ENCODE results near the gene NPIPB9. TPM values are rescaled to one million over a fixed set of nuclear protein-coding genes. Genes with fewer than 3 reads are reported as not detected.

NPIPB9 gene
- total RNA-seq, 1 donor from 2014 or later = 0.99 TPM

- DNase-seq (ENCODE audit: low read depth, low spot score) = no peak
Measured at GRCh38 chr16:28821874-28822519, 70.4 kb downstream of the NPIPB9 start.

Other genes starting within 250 kb of the NPIPB9 start
- not detected in 2 replicates for gene IL27, start 245.0 kb upstream of the NPIPB9 start, total RNA-seq
- gene NUPR1, start 212.8 kb upstream of the NPIPB9 start, total RNA-seq = 2.5 and 11.4 TPM in 2 replicates
- 8.3 and 8.9 TPM in 2 replicates for gene SGF29, start 197.9 kb upstream of the NPIPB9 start, total RNA-seq
- gene SULT1A2, start 154.7 kb upstream of the NPIPB9 start, total RNA-seq = 0.07 TPM in 1 of 2 replicates, not detected in the other
- 13.1 and 17.3 TPM in 2 replicates for gene SULT1A1, start 141.7 kb upstream of the NPIPB9 start, total RNA-seq
- gene NPIPB8, start 113.7 kb upstream of the NPIPB9 start, total RNA-seq = not detected in 2 replicates
- 178 and 451 TPM in 2 replicates for gene EIF3C, start 40.3 kb upstream of the NPIPB9 start, total RNA-seq
- gene ATXN2L, start 71.2 kb downstream of the NPIPB9 start, total RNA-seq = 27.4 and 32.2 TPM in 2 replicates
- 180 and 199 TPM in 2 replicates for gene TUFM, start 94.6 kb downstream of the NPIPB9 start, total RNA-seq
- gene SH2B1, start 112.1 kb downstream of the NPIPB9 start, total RNA-seq = 10.6 and 12.1 TPM in 2 replicates
- gene ATP2A1, start 126.7 kb downstream of the NPIPB9 start, total RNA-seq = 0.20 and 0.28 TPM in 2 replicates
- 40.8 and 44.8 TPM in 2 replicates for gene RABEP2, start 173.5 kb downstream of the NPIPB9 start, total RNA-seq
- gene CD19, start 180.2 kb downstream of the NPIPB9 start, total RNA-seq = 0.25 TPM in 1 of 2 replicates, not detected in the other
- 20.5 and 27.5 TPM in 2 replicates for gene NFATC2IP, start 199.2 kb downstream of the NPIPB9 start, total RNA-seq
- 28.8 and 32.7 TPM in 2 replicates for gene SPNS1, start 223.0 kb downstream of the NPIPB9 start, total RNA-seq
- gene LAT, start 233.3 kb downstream of the NPIPB9 start, total RNA-seq = 0.13 and 0.18 TPM in 2 replicates